HG03520 (cell line): ENCODE measurements around the gene CBX6.
"Not testable (repeated sequence)": the region's sequence is repeated elsewhere in the genome, so short reads cannot be mapped to it uniquely, and the experiment has no call there.

Source experiments
- ATAC-seq: cut with Tn5 transposase; IDR thresholded peaks from one replicate; pipeline ENCODE4 v1.9.1; 2021; ENCODE audit warnings: mild to moderate bottlenecking, moderate library complexity; ENCODE audit not compliant: unreplicated experiment

The CBX6 gene

GRCh38 chr22:38872172-38872830 lies at the start of gene CBX6:
Gene CBX6, minus strand, starts transcription at chr22:38872216. Its CDS starts 26 bp downstream, at chr22:38872190.
- peak; percentile 63 for ATAC-seq

- ATAC-seq = no peak
Measured at GRCh38 chr22:38921806-38922205, 49.8 kb upstream of the CBX6 start.

- ATAC-seq = no peak
Measured at GRCh38 chr22:38921120-38921519, 49.1 kb upstream of the CBX6 start.

- ATAC-seq = no peak
Measured at GRCh38 chr22:38919631-38920190, 47.7 kb upstream of the CBX6 start.

- ATAC-seq = no peak
Measured at GRCh38 chr22:38911434-38911833, 39.4 kb upstream of the CBX6 start.

GRCh38 chr22:38907767-38908166 lies 35.8 kb upstream of the CBX6 start:
- no peak for ATAC-seq

GRCh38 chr22:38906052-38906451 lies 34.0 kb upstream of the CBX6 start:
- no peak for ATAC-seq

- not testable (repeated sequence) for ATAC-seq
Measured at GRCh38 chr22:38904052-38904617, 32.1 kb upstream of the CBX6 start.

GRCh38 chr22:38901111-38901641 lies 29.2 kb upstream of the CBX6 start:
- no peak for ATAC-seq

GRCh38 chr22:38900677-38901076 lies 28.7 kb upstream of the CBX6 start:
- no peak for ATAC-seq

GRCh38 chr22:38891256-38891655 lies 19.2 kb upstream of the CBX6 start:
- ATAC-seq = no peak

- ATAC-seq = no peak
Measured at GRCh38 chr22:38890377-38890776, 18.4 kb upstream of the CBX6 start.

- no peak for ATAC-seq
Measured at GRCh38 chr22:38886333-38886732, 14.3 kb upstream of the CBX6 start.

GRCh38 chr22:38882972-38883622 lies 11.1 kb upstream of the CBX6 start:
- ATAC-seq = no peak

- ATAC-seq = no peak
Measured at GRCh38 chr22:38881997-38882879, 10.2 kb upstream of the CBX6 start.

- no peak for ATAC-seq
Measured at GRCh38 chr22:38881464-38881871, 9.5 kb upstream of the CBX6 start.

GRCh38 chr22:38879961-38880360 lies 7.9 kb upstream of the CBX6 start:
- no peak for ATAC-seq

- ATAC-seq = no peak
Measured at GRCh38 chr22:38879108-38879729, 7.2 kb upstream of the CBX6 start.

- no peak for ATAC-seq
Measured at GRCh38 chr22:38878001-38878400, 6.0 kb upstream of the CBX6 start.

GRCh38 chr22:38874529-38875222 lies 2.7 kb upstream of the CBX6 start:
- ATAC-seq = no peak
